HFF-Myc (cell line): ENCODE data around the gene TTC12.
A peak's percentile ranks its signal among the peaks of the same experiment; 100 is the strongest.
"Not testable (repeated sequence)": the region's sequence is repeated elsewhere in the genome, so short reads cannot be mapped to it uniquely, and the experiment has no call there.

Experiments used
- DNase-seq: peaks from one replicate; pipeline ENCODE4 v3.0.0-alpha.2; 2011; ENCODE audit warnings: low read depth; ENCODE audit errors: extremely low read depth
- H3K4me3 ChIP-seq: replicated peaks from 2 replicates; pipeline ENCODE4 v1.5.1; 2011; ENCODE audit warnings: low read depth, mild to moderate bottlenecking, control low read depth, low read length
- CTCF ChIP-seq: IDR thresholded peaks from 2 replicates; pipeline ENCODE4 v1.5.1; 2012; ENCODE audit warnings: mild to moderate bottlenecking, low read depth, low read length, control low read depth; ENCODE audit errors: missing control alignments

TTC12 gene

DNA sequence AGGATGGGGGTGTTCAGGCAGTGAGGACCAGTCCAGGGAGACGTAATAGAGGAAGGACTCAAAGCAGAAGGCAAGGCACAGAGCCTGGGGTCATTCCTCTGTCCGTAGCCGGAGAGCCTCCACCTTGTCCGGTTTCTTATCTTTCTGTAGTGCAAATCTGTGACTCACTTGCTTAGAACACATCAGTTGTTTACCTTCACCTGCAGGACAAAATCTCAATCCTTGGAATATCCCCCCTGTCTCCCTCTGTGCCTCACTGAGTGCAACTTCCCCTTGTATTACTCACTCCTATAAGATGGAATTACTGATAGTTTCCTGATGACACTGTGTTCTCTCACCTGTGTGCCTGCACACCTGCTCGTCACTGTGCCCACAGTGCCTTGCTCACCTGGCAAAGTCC, 20.4 kb upstream of the TTC12 start:
- DNase-seq: no peak
- no peak for TF ChIP-seq CTCF
- H3K4me3 ChIP-seq: no peak overlapping the region

DNA sequence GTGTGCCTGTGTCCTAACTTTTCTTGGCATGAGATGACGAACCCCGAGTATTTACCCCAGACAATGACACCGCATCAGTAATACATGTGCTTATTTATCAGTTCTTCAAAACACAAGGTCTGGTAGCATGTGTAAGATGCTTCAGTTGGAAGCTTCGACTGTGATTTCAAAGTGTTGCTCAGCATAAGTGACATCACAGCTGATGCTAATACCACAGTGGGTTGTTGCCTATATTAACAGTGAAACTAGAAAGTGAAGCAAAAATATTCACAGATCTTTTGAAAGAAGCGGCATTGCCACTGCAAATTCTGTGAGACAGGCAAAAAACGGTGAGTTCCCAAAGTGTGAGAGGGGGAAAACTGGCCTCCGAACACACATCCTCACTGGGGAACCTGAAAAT, 18.4 kb upstream of the TTC12 start:
- no peak for TF ChIP-seq CTCF
- DNase-seq: no peak
- H3K4me3 ChIP-seq: no peak overlapping the region

GRCh38 chr11:113296447-113297205, 17.8 kb upstream of the TTC12 start:
- no peak overlapping the region for H3K4me3 ChIP-seq
- TF ChIP-seq CTCF: no peak
- DNase-seq: no peak

- not testable (repeated sequence) for H3K4me3 ChIP-seq, DNase-seq
Observed at GRCh38 chr11:113298496-113298895, 15.9 kb upstream of the TTC12 start.

DNA sequence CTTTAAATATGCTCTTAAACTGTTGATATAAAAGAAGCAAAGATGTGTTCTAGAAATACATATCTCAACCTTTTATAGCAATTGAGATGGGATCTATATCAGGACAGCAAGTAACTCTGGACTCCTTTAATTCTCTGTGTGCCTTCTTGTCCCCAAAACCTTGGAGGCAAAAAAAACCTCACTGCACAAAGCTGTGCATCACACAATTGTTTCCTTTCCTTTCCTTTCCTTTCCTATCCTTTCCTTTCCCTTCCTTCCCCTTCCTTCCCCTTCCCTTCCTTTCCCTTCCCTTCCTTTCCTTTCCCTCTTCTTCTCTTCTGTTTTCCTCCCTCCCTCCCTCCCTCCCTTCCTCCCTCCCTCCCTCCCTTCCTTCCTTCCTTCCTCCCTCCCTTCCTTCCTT, 9.5 kb upstream of the TTC12 start:
- no peak for DNase-seq
- no peak for TF ChIP-seq CTCF
- no peak overlapping the region for H3K4me3 ChIP-seq

- H3K4me3 ChIP-seq: no peak overlapping the region
- TF ChIP-seq CTCF: peak; percentile 89
- peak; percentile 19 for DNase-seq
Observed at GRCh38 chr11:113305440-113306336, 8.7 kb upstream of the TTC12 start.

DNA sequence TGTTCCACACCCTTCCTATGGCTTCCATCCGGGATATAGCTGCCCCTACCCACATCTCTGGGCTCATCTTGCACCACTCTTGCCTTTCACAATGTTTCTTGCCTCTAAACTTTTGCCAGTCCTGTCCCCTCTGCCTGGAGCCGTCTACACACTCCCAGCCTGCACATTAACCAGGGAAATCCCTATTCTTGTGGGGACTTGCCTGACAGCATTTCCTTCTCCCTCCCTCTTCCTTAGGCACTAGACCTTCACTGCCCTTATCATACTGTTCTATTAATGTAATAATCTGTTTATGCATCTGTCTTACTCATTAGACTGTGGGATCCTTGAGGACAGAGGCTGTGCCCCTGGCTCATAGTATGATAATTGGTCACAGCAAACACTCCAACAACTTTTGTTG, 5.8 kb upstream of the TTC12 start:
- no peak for TF ChIP-seq CTCF
- H3K4me3 ChIP-seq: no peak overlapping the region
- DNase-seq: no peak
